Stomach (tissue), 9 donors: ENCODE results near the gene ZFHX3. TPM values are rescaled to one million over a fixed set of nuclear protein-coding genes. Genes with fewer than 3 reads are reported as not detected.

Experiments used
- DNase-seq, 2 donors: peaks; one replicate each; pipeline versions ENCODE4 v3.0.0 to v3.0.0-alpha.2; 2013 to 2019
- H3K27ac ChIP-seq, 5 donors: fragments of 200-600 bp in 4 of 5; sonication (generic) in 4 of 5; one replicate each; pipeline ENCODE4 v1.5.1; 2013 to 2019; ENCODE audit warnings: mild to moderate bottlenecking in 1 of 5, moderate library complexity in 1 of 5
- H3K27me3 ChIP-seq, 3 donors: fragments of 200-600 bp; sonication (generic); one replicate each; pipeline ENCODE4 v1.5.1; 2017 to 2019; ENCODE audit warnings: mixed run types in 1 of 3
- H3K36me3 ChIP-seq, 4 donors: fragments of 200-600 bp; sonication (generic); 1 replicate in 3 of 4; 2 replicates in 1 of 4; pipeline ENCODE4 v1.5.1; 2016 to 2019
- H3K4me1 ChIP-seq, 4 donors: fragments of 200-600 bp; sonication (generic); one replicate each; pipeline ENCODE4 v1.5.1; 2016 to 2019
- H3K4me3 ChIP-seq, 4 donors: fragments of 200-600 bp; sonication (generic) in 3 of 4; one replicate each; pipeline ENCODE4 v1.5.1; 2016 to 2019; ENCODE audit warnings: mild to moderate bottlenecking in 1 of 4
- H3K9me3 ChIP-seq, 4 donors: fragments of 200-600 bp; sonication (generic); one replicate each; pipeline ENCODE4 v1.5.1; 2016 to 2019
- CTCF ChIP-seq, 7 experiments: fragments of 450-650 bp in 4 of 7; fragments of 200-600 bp in 3 of 7; sonication (generic) in 3 of 7; IDR thresholded peaks; one replicate each; pipeline ENCODE4 v1.5.1; 2016 to 2019; ENCODE audit warnings: antibody characterized with exemption in 7 of 7, control low read depth in 2 of 7, mild to moderate bottlenecking in 1 of 7
- EP300 ChIP-seq: sonication (generic); formaldehyde crosslinking; IDR thresholded peaks from one replicate; pipeline ENCODE4 v1.6.1; 2017; ENCODE audit warnings: antibody characterized with exemption
- POLR2A ChIP-seq, 4 donors: fragments of 450-650 bp; IDR thresholded peaks; one replicate each; pipeline ENCODE4 v1.6.1; 2016; ENCODE audit warnings: antibody characterized with exemption in 4 of 4, control low read depth in 2 of 4, mild to moderate bottlenecking in 1 of 4, moderate library complexity in 1 of 4
- POLR2AphosphoS5 ChIP-seq, 3 donors: sonication (generic); formaldehyde crosslinking; IDR thresholded peaks; one replicate each; pipeline ENCODE4 v1.6.1; 2016; ENCODE audit warnings: antibody characterized with exemption in 3 of 3
- WGBS, 5 donors: extraction: QIAGEN DNeasy Blood & Tissue Kit in 3 of 5; methylation state at CpG; one replicate each; pipeline versions ENCODE4 v1.1.5 to v1.1.7; 2013 to 2018; 5-methylcytosine and 5-hydroxymethylcytosine counted together
- intact Hi-C: fragments of 100-400 bp; cut with DNase I; formaldehyde crosslinking; loops from one replicate; pipeline ENCODE4 v1.15.1; 2023; ENCODE audit warnings: low total_unique reads
- polyA plus RNA-seq, 3 donors: library from polyadenylated mRNA; stranded (reverse); fragments of 200-250 nt; gene quantifications; one replicate each; pipeline ENCODE4 v1.2.3, GENCODE V29; 2013
- total RNA-seq, 5 donors: library from RNA; depleted of rRNA; stranded (reverse); fragments of >200 nt; gene quantifications; one replicate each; pipeline versions ENCODE4 v1.1.0 to v1.2.3, GENCODE V29; 2014 to 2016
- donor health status: healthy with polysubstance abuse.
- donor health status: Bipolar disorder and iron deficiency.
- donor health status: healthy.

The ZFHX3 gene
- total and polyA plus RNA-seq, 8 donors, result 1.1 to 27.5 (median 11.8) TPM

- DNase-seq, result peak in 1 of 2 donors; percentile 37
- intact Hi-C loops, result no loop called here
- H3K4me1 ChIP-seq, result peaks cover 42 to 61% (median 50%) of the 10 kb centered on the region in 4 donors
Measured at GRCh38 chr16:73017321-73017720, 30.6 kb downstream of the ZFHX3 start.

GRCh38 chr16:73016488-73016830 is 31.5 kb downstream of the ZFHX3 start:
- peaks cover 42 to 68% (median 48%) of the 10 kb centered on the region in 4 donors for H3K4me1 ChIP-seq
- WGBS, 5 donors, result 64 to 90% (median 81%) methylated on average over 2 of the region's 2 CpGs
- intact Hi-C loops, result no loop called here
- H3K4me3 ChIP-seq, result no peak overlapping the region
- H3K9me3 ChIP-seq, result no peaks in the 10 kb centered on the region
- H3K27ac ChIP-seq, result peak overlapping the region in 3 of 5 donors; percentile 15 to 41 (median 17)
- H3K27me3 ChIP-seq, result no peaks in the 10 kb centered on the region
- DNase-seq, result no peak
- no peaks in the 10 kb centered on the region for H3K36me3 ChIP-seq
- no peak for TF ChIP-seq EP300
- TF ChIP-seq POLR2AphosphoS5 (IDR thresholded peaks at IDR 0.05), result no peak
- TF ChIP-seq CTCF (IDR thresholded peaks at IDR 0.05), result no peak
- TF ChIP-seq POLR2A (IDR thresholded peaks at IDR 0.05), result no peak

More at GRCh38 chr16:73017321-73017720, 30.6 kb downstream of the ZFHX3 start:
- no peak overlapping the region for H3K27ac ChIP-seq
- no peaks in the 10 kb centered on the region for H3K36me3 ChIP-seq
- TF ChIP-seq POLR2A (IDR thresholded peaks at IDR 0.05), result no peak
- TF ChIP-seq POLR2AphosphoS5 (IDR thresholded peaks at IDR 0.05), result no peak
- no peak for TF ChIP-seq CTCF (IDR thresholded peaks at IDR 0.05)
- TF ChIP-seq EP300, result no peak
- no peaks in the 10 kb centered on the region for H3K9me3 ChIP-seq
- H3K4me3 ChIP-seq, result no peak overlapping the region
- H3K27me3 ChIP-seq, result no peaks in the 10 kb centered on the region
- 53 to 73% (median 64%) methylated on average over 5 of the region's 5 CpGs for WGBS, 5 donors

GRCh38 chr16:73015612-73016487 is 32.1 kb downstream of the ZFHX3 start:
- TF ChIP-seq POLR2A (IDR thresholded peaks at IDR 0.05) (no peak), EP300 (no peak), POLR2AphosphoS5 (IDR thresholded peaks at IDR 0.05) (peak in 1 of 3 donors; percentile 20), CTCF (IDR thresholded peaks at IDR 0.05) (no peak)
- Histone ChIP-seq H3K9me3 (no peaks in the 10 kb centered on the region), H3K4me1 (peaks cover 38 to 69% (median 43%) of the 10 kb centered on the region in 4 donors), H3K27me3 (no peaks in the 10 kb centered on the region), H3K27ac (peak overlapping the region in 3 of 5 donors; percentile 15 to 41 (median 17)), H3K36me3 (no peaks in the 10 kb centered on the region), H3K4me3 (no peak overlapping the region)
- whole genome bisulfite sequencing, 5 donors, result 65 to 83% (median 80%) methylated on average over 18 of the region's 18 CpGs
- peak; percentile 68 to 94 for DNase-seq
- intact Hi-C loops, result no loop called here

- intact Hi-C loops, result no loop called here
- no peak for DNase-seq
- Histone ChIP-seq H3K4me3 (no peak overlapping the region), H3K9me3 (no peaks in the 10 kb centered on the region), H3K27ac (no peak overlapping the region), H3K36me3 (no peaks in the 10 kb centered on the region), H3K27me3 (no peaks in the 10 kb centered on the region), H3K4me1 (peaks cover 33 to 66% (median 39%) of the 10 kb centered on the region in 4 donors)
- 87 to 100% (median 94%) methylated on average over 3 of the region's 3 CpGs for WGBS, 5 donors
- TF ChIP-seq POLR2AphosphoS5 (IDR thresholded peaks at IDR 0.05), result no peak
- TF ChIP-seq CTCF (IDR thresholded peaks at IDR 0.05), result no peak
- TF ChIP-seq POLR2A (IDR thresholded peaks at IDR 0.05), result no peak
- no peak for TF ChIP-seq EP300
Measured at GRCh38 chr16:73014768-73015167, 33.2 kb downstream of the ZFHX3 start.
